Fibroblast of lung (primary cell): Measurements from ENCODE around the gene MKI67. TPM values are rescaled to one million over a fixed set of nuclear protein-coding genes. Genes with fewer than 3 reads are reported as not detected.

Experiments used
- DNase-seq, 2 donors: peaks; one replicate each; pipeline versions ENCODE4 v3.0.0 to v3.0.0-alpha.2; 2010; ENCODE audit warnings: low read depth in 2 of 2
- H2AFZ ChIP-seq: 2 replicates; pipeline ENCODE4 v1.5.1; 2012; ENCODE audit warnings: low read length, control low read depth, inconsistent platforms
- H3K27ac ChIP-seq: 2 replicates; pipeline ENCODE4 v1.5.1; 2011; ENCODE audit warnings: low read length, control low read depth; ENCODE audit not compliant: insufficient read depth
- H3K27me3 ChIP-seq: 2 replicates; pipeline ENCODE4 v1.5.1; 2011; ENCODE audit warnings: mild to moderate bottlenecking, low read length; ENCODE audit not compliant: control insufficient read depth, insufficient read depth
- H3K36me3 ChIP-seq: 2 replicates; pipeline ENCODE4 v1.5.1; 2011; ENCODE audit warnings: low read length; ENCODE audit not compliant: control insufficient read depth, insufficient read depth
- H3K4me1 ChIP-seq: 2 replicates; pipeline ENCODE4 v1.5.1; 2011; ENCODE audit warnings: low read length; ENCODE audit not compliant: control insufficient read depth, insufficient read depth; ENCODE audit errors: extremely low read depth
- H3K4me2 ChIP-seq: 2 replicates; pipeline ENCODE4 v1.5.1; 2011; ENCODE audit warnings: low read length, control low read depth; ENCODE audit not compliant: insufficient read depth; ENCODE audit errors: extremely low read depth
- H3K4me3 ChIP-seq, 4 experiments: fragments of 200-600 bp in 1 of 4; sonication (generic) in 1 of 4; replicated peaks in 1 of 4; 2 replicates each; pipeline ENCODE4 v1.5.1; 2011 to 2016; ENCODE audit warnings: low read length in 4 of 4, low read depth in 3 of 4, mild to moderate bottlenecking in 3 of 4, control low read depth in 2 of 4, inconsistent platforms in 1 of 4, mixed read lengths in 1 of 4; ENCODE audit not compliant: insufficient read depth in 1 of 4; ENCODE audit errors: control extremely low read depth in 1 of 4
- H3K79me2 ChIP-seq: 2 replicates; pipeline ENCODE4 v1.5.1; 2012; ENCODE audit warnings: mild to moderate bottlenecking, low read length, inconsistent platforms; ENCODE audit not compliant: control insufficient read depth, insufficient read depth
- H3K9ac ChIP-seq: 2 replicates; pipeline ENCODE4 v1.5.1; 2011; ENCODE audit warnings: mild to moderate bottlenecking, low read length, control low read depth; ENCODE audit not compliant: insufficient read depth
- H3K9me3 ChIP-seq: 2 replicates; pipeline ENCODE4 v1.5.1; 2012; ENCODE audit warnings: low read depth, low read length; ENCODE audit not compliant: control insufficient read depth, insufficient read depth
- H4K20me1 ChIP-seq: 2 replicates; pipeline ENCODE4 v1.5.1; 2011; ENCODE audit warnings: low read length; ENCODE audit not compliant: control insufficient read depth, insufficient read depth; ENCODE audit errors: extremely low read depth
- CTCF ChIP-seq, 2 donors: IDR thresholded peaks in 1 of 2; conservative IDR thresholded peaks in 1 of 2; 1 replicate in 1 of 2; 2 replicates in 1 of 2; pipeline ENCODE4 v1.5.1; 2011 to 2012; ENCODE audit warnings: low read length in 2 of 2, control low read depth in 1 of 2, inconsistent platforms in 1 of 2, low read depth in 1 of 2, mild to moderate bottlenecking in 1 of 2
- EZH2 ChIP-seq: IDR thresholded peaks from 2 replicates; pipeline ENCODE4 v1.5.1; 2012; ENCODE audit warnings: low read length, control low read depth, mild to moderate bottlenecking; ENCODE audit errors: missing control alignments
- polyA plus RNA-seq, 2 donors: library from polyadenylated mRNA; depleted of rRNA in 1 of 2; stranded (reverse) in 1 of 2; unstranded in 1 of 2; fragments of >200 nt; gene quantifications; 2 replicates each; pipeline ENCODE4 v1.2.1, GENCODE V29; 2011 to 2012; ENCODE audit warnings: missing spikeins in 1 of 2
- total RNA-seq: library from RNA; depleted of rRNA; stranded (reverse); fragments of >200 nt; gene quantifications from 2 replicates; pipeline ENCODE4 v1.2.1, GENCODE V29; 2014

The MKI67 gene
- total and polyA plus RNA-seq, 2 donors (not counting 1 experiment from before 2014, with no cell fraction given), result 4.3 to 6.4 TPM

GRCh38 chr10:128081222-128081621, 45.0 kb downstream of the MKI67 start:
- Histone ChIP-seq H4K20me1 (no peaks in the 10 kb centered on the region), H3K4me3 (no peak overlapping the region), H3K27me3 (no peaks in the 10 kb centered on the region), H3K9ac (no peak overlapping the region), H3K79me2 (no peaks in the 10 kb centered on the region), H3K4me2 (no peak overlapping the region), H3K9me3 (no peaks in the 10 kb centered on the region), H3K36me3 (no peaks in the 10 kb centered on the region), H3K27ac (no peak overlapping the region), H3K4me1 (no peaks in the 10 kb centered on the region), H2AFZ (no peak overlapping the region)
- DNase-seq, result no peak
- no peak for TF ChIP-seq EZH2
- no peak for TF ChIP-seq CTCF (conservative IDR thresholded peaks at IDR 0.05 in 1 of 2, IDR thresholded peaks at IDR 0.05 in 1 of 2; ENCODE audit: low read depth in 1 of 2, low read length in 2 of 2)

- no peak for TF ChIP-seq CTCF (conservative IDR thresholded peaks at IDR 0.05 in 1 of 2, IDR thresholded peaks at IDR 0.05 in 1 of 2; ENCODE audit: low read depth in 1 of 2, low read length in 2 of 2)
Observed at GRCh38 chr10:128080641-128081040, 45.6 kb downstream of the MKI67 start.

GRCh38 chr10:128080231-128080630, 46.0 kb downstream of the MKI67 start:
- Histone ChIP-seq H3K9me3 (no peaks in the 10 kb centered on the region), H3K4me2 (no peak overlapping the region), H3K9ac (no peak overlapping the region), H3K4me1 (no peaks in the 10 kb centered on the region), H3K4me3 (no peak overlapping the region), H3K27me3 (no peaks in the 10 kb centered on the region), H3K27ac (no peak overlapping the region), H3K36me3 (no peaks in the 10 kb centered on the region), H3K79me2 (no peaks in the 10 kb centered on the region), H2AFZ (no peak overlapping the region), H4K20me1 (no peaks in the 10 kb centered on the region)
- TF ChIP-seq CTCF (conservative IDR thresholded peaks at IDR 0.05 in 1 of 2, IDR thresholded peaks at IDR 0.05 in 1 of 2; ENCODE audit: low read depth in 1 of 2, low read length in 2 of 2) (no peak), EZH2 (no peak)
- DNase-seq, result no peak

More at GRCh38 chr10:128080641-128081040, 45.6 kb downstream of the MKI67 start:
- H3K4me2 ChIP-seq, result no peak overlapping the region
- H3K27ac ChIP-seq, result no peak overlapping the region
- H3K27me3 ChIP-seq, result no peaks in the 10 kb centered on the region
- no peaks in the 10 kb centered on the region for H4K20me1 ChIP-seq
- no peaks in the 10 kb centered on the region for H3K9me3 ChIP-seq
- no peak overlapping the region for H3K9ac ChIP-seq
- DNase-seq, result no peak
- H3K4me1 ChIP-seq, result no peaks in the 10 kb centered on the region
- H3K36me3 ChIP-seq, result no peaks in the 10 kb centered on the region
- H3K4me3 ChIP-seq, result no peak overlapping the region
- no peak overlapping the region for H2AFZ ChIP-seq
- H3K79me2 ChIP-seq, result no peaks in the 10 kb centered on the region
